Astrocyte of the cerebellum (primary cell): Measurements from ENCODE around the gene RIPOR2.
"Not testable (repeated sequence)": the region's sequence is repeated elsewhere in the genome, so short reads cannot be mapped to it uniquely, and the experiment has no call there.

Source experiments
- DNase-seq: peaks from one replicate; pipeline ENCODE4 v3.0.0-alpha.2; 2011; ENCODE audit warnings: low read depth
- H3K4me3 ChIP-seq: 2 replicates; pipeline ENCODE4 v1.5.1; 2011; ENCODE audit warnings: mild to moderate bottlenecking, low read depth, low read length, moderate library complexity
- CTCF ChIP-seq: IDR thresholded peaks from 2 replicates; pipeline ENCODE4 v1.5.1; 2012; ENCODE audit warnings: low read length, low read depth, moderate library complexity, mild to moderate bottlenecking; ENCODE audit errors: missing control alignments
- in situ Hi-C: cut with HindIII; loops from 2 replicates; pipeline ENCODE4 v1.10.0; 2017; ENCODE audit warnings: low sequenced_read_pairs

Gene RIPOR2

DNA sequence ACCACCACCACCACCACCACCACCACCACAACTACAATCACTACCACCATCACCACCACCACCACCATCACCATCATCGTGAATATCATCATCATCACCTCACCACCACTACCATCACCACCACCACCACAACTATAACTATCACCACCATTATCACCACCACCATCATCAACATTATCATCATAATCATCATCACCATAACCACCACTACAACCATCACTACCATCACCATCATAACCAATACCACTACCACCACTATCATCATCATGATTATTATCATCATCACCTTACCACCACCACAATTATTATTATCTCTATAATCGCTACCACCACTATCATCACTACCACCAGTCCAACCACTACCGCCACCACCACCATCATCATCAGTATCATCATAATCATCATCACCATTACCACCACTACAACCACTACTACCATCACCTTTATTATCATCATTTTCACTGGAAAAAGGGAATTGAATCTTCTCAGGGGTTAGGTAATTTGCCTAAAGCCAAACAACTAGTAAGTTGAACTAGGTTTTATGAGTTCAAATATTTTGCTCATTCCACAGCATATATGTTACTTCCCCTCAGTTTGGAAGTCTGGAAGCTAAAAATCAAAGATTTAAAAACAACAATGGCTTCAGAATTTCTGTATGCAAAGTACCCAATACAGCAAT is 8.3 kb downstream of the RIPOR2 start:
- TF ChIP-seq CTCF, result no peak
- no peak overlapping the region for H3K4me3 ChIP-seq
- in situ Hi-C loops, result no loop called here
- no peak for DNase-seq

- in situ Hi-C loops, H3K4me3 ChIP-seq, DNase-seq: not testable (repeated sequence)
Measured at GRCh38 chr6:24926647-24927046, 9.1 kb downstream of the RIPOR2 start.

DNA sequence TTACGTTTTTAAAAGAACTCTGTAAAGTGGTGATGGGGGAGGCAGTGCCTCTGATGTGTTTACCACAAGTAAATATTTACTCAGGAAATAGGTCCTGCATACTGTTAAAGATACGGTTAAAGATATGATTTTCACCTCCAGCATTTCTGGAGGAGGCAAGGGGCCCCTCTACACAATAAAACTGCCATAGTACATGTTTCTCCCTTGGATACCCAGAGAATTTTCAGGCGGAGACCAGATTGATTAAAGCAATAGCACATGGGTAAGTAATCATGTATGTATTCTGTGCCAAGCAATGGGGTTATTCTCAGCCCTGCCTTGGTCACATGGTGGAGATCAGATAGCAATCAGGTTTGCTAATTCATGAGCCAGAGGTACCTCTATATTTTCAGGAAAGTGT is 9.6 kb downstream of the RIPOR2 start:
- no peak overlapping the region for H3K4me3 ChIP-seq
- in situ Hi-C loops, result no loop called here
- DNase-seq, result no peak
- TF ChIP-seq CTCF, result no peak

DNA sequence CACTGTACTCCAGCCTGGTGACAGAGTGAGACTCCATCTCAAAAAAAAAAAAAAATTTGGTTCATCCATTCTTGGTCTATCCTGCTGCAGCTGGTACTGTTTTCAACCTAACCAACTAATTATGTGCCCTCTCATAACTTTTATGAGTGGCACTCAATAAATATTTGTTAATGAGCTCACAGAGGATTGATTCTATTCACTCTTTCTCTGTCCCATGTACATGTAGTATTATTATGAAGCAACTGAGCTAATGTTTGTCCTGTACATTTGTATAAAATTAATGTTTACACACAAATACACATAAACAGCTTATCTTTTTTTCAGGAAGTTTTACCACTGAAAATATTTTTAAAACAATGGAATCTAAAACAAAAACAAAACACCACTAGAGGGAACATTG is 10.1 kb downstream of the RIPOR2 start:
- no peak overlapping the region for H3K4me3 ChIP-seq
- TF ChIP-seq CTCF, result no peak
- in situ Hi-C loops, result no loop called here
- no peak for DNase-seq

- no peak for TF ChIP-seq CTCF
- in situ Hi-C loops, result no loop called here
- no peak for DNase-seq
- H3K4me3 ChIP-seq, result no peak overlapping the region
Measured at GRCh38 chr6:24924580-24925356, 11.0 kb downstream of the RIPOR2 start.

DNA sequence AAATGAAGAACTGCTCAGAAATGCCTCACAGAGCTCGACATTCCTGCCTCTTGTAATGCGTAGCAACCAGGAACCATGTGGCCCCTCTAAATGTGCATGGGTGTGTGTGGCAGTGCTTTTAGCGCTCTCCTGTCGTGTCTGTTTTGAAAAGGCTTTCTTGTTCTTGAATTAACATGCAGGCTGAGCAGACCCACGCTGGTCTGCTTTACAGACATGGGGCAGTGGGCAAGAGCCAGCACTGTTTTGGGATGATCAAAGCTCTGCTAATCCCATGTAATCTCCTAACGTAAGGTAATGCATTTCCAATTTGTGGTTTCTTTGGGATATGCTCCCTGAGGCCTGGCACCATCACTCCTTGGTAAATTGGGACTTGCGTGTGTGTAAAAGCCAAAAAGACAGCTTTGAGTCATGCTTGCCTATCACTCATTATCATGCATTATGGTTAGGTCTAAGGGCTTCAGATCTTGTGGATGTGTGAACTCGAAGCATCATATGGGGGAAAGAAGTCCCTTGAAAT is 11.8 kb downstream of the RIPOR2 start:
- no peak for TF ChIP-seq CTCF
- in situ Hi-C loops, result no loop called here
- H3K4me3 ChIP-seq, result no peak overlapping the region
- no peak for DNase-seq

- no peak for DNase-seq
- no peak for TF ChIP-seq CTCF
- H3K4me3 ChIP-seq, result no peak overlapping the region
- in situ Hi-C loops, result no loop called here
Measured at GRCh38 chr6:24922814-24923213, 12.9 kb downstream of the RIPOR2 start.
